ENCODE measurements around the gene ACP7. TPM values are rescaled to one million over a fixed set of nuclear protein-coding genes. Genes with fewer than 3 reads are reported as not detected.

The ACP7 gene
- total RNA-seq, 2 donors from 2014 or later, result 0.80 TPM; not detected in 1

DNA sequence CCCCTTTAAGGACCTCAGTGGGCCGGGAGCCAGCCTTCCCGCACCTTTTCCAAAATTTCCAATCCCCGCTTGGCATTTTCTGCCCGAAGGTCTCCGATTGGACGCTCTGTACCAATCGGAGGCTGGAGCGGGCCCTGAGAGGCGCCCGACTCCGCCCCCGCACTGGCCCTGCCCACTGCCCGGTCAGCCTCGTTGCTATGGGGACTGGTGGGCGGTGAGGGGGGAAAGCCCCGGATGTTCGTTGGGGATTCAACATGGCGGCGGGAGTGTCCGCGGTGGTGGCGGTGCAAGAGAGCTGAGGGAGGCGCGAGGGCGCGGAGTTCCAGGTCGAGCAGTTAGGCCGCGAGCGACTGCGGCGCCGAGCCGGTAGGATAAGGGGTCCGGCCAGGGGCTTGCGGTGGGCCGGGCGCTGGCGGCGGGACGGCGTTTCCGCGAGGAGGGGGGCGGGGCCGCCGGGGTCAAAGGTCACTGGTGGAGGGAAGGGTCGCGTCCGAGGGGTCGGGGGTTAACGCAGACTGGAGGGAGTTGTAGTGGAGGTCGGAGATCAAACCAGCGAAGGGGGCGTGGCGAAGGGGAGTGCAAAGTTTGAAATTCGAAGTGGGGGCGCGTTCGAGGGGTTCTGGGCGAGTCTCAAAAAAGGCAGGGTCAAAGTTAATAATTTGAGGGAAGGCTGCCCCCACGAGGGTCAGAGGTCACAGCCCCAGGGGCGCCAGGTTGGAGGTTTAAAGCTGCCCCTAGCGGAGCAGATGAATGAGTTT, 41.6 kb downstream of the ACP7 start, which contains the start of gene PAK4:
Gene PAK4, plus strand, starts transcription at position 233 of the 758 bp plus-strand sequence. CDS start 43,768 bp downstream, outside the sequence.
- peak; percentile 96 for TF ChIP-seq POLR2AphosphoS5 (IDR thresholded peaks at IDR 0.05)
- TF ChIP-seq, protein P1, sequence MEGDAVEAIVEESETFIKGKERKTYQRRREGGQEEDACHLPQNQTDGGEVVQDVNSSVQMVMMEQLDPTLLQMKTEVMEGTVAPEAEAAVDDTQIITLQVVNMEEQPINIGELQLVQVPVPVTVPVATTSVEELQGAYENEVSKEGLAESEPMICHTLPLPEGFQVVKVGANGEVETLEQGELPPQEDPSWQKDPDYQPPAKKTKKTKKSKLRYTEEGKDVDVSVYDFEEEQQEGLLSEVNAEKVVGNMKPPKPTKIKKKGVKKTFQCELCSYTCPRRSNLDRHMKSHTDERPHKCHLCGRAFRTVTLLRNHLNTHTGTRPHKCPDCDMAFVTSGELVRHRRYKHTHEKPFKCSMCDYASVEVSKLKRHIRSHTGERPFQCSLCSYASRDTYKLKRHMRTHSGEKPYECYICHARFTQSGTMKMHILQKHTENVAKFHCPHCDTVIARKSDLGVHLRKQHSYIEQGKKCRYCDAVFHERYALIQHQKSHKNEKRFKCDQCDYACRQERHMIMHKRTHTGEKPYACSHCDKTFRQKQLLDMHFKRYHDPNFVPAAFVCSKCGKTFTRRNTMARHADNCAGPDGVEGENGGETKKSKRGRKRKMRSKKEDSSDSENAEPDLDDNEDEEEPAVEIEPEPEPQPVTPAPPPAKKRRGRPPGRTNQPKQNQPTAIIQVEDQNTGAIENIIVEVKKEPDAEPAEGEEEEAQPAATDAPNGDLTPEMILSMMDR (IDR thresholded peaks at IDR 0.05), result peak in 1 of 4 experiments; percentile 14
- TF ChIP-seq POLR2A (IDR thresholded peaks at IDR 0.05), result peak; percentile 85
- WGBS, result under 1% methylated on average over 64 of the region's 64 CpGs
- no peaks in the 10 kb centered on the region for H3K36me3 ChIP-seq
- peak within 1 kb of the TSS; percentile 60 to 85 for H3K4me3 ChIP-seq
- DNase-seq (ENCODE audit: low spot score), result peak; percentile 97
- H3K4me1 ChIP-seq (replicated peaks), result peaks cover 34% of the 10 kb centered on the region
- H3K27ac ChIP-seq, result peak within 1 kb of the TSS; percentile 82 to 93
- no peaks in the 10 kb centered on the region for H3K9me3 ChIP-seq
- intact Hi-C loops (cut with DNase I), result loop anchor here (10.0 kb wide), 1 partner anchor 161 kb away; no protein-coding TSS in a partner anchor
- no peaks in the 10 kb centered on the region for H3K27me3 ChIP-seq (replicated peaks; ENCODE audit: insufficient read depth)

DNA sequence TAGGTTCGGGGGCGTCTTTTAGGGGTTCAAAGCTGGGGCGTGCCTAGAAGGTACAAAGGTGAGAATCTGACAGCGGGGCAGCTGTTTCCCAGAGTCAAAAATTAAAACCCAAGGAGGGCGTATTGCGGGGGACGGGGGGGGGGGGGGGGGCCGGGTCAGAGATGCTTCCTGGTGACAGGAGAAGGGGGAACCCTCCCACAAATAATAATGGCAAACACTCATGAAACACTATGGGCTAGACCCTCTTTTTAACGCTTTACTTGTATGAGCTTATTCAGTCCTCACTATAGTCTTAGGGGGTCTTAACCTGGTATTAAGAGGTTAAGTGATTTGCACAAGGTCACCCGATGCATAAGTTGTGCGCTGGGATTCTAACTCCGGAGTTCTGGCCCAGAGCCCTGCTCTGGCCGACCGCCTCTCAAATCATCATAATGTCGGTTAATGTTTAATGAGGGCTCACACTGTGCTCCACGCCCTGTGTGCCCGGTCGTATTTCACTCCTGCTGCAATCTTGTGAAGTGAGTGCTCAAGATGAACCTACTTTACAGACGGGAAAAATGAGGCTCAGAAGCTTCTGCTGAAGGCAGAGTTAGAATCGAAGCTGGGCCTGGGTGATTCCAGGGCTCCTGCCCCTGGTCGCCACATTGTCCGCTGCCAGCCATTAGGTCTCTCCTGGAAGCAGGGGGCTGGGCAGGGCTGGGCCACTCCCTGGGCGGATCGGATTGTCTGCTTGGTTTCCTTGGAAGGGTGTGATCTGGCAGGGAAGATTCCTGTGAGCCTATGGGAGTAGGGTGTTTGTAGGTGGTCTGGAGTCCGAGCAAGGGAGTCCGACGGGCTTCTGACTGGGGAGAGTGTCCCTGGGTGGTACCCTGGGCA, 42.4 kb downstream of the ACP7 start:
- Histone ChIP-seq H3K4me3 (peak overlapping the region; percentile 60 to 85), H3K4me1 (replicated peaks) (peaks cover 43% of the 10 kb centered on the region), H3K27me3 (replicated peaks; ENCODE audit: insufficient read depth) (no peaks in the 10 kb centered on the region), H3K9me3 (no peaks in the 10 kb centered on the region), H3K36me3 (no peaks in the 10 kb centered on the region), H3K27ac (peak overlapping the region; percentile 82 to 93)
- TF ChIP-seq POLR2A (IDR thresholded peaks at IDR 0.05), result no peak
- TF ChIP-seq, protein P1 (IDR thresholded peaks at IDR 0.05), result no peak
- peak; percentile 74 for TF ChIP-seq POLR2AphosphoS5 (IDR thresholded peaks at IDR 0.05)
- intact Hi-C loops (cut with DNase I), result loop anchor here (10.0 kb wide), 1 partner anchor 162 kb away; no protein-coding TSS in a partner anchor
- DNase-seq (ENCODE audit: low spot score), result peak; percentile 72
- WGBS, result 8% methylated on average over 27 of the region's 27 CpGs

DNA sequence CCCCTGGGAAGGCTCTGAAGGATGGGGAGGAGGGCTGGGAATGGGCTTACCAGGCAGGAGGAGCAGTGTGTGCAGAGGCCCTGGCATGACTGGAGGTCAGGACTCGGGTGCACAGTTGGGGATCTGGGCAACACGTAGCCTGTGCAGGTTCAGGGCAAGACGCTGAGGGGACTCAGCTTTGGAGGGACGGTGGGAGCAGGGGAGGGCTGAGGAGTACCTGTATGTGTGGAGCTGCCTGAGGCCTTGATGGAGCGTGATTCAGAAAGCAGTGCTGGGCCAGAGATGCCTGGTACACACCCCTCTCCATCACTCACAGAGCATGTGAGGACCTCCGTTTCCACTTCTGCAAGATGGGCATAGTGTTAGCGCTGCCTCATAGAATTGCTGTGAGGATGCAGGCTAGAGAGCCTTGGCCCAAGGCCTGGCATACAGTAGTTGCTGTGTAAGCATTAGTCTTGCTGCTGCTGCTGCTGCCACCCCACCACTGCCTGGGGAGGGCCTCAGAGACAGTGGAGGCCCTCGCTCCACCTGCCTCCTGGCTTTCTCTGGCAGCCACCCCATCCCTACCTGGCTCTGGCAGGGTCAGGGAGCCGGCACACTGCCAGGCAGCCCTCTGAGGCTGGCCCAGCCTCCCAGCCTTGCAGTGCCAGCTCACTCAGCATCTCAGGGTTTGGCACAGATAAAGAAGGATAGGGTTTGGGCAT, 43.8 kb downstream of the ACP7 start:
- intact Hi-C loops (cut with DNase I), result loop anchor here (10.0 kb wide), 1 partner anchor 163 kb away; no protein-coding TSS in a partner anchor
- no peaks in the 10 kb centered on the region for H3K36me3 ChIP-seq
- no peaks in the 10 kb centered on the region for H3K27me3 ChIP-seq (replicated peaks; ENCODE audit: insufficient read depth)
- 35% methylated on average over 6 of the region's 9 CpGs for WGBS
- peaks cover 57% of the 10 kb centered on the region for H3K4me1 ChIP-seq (replicated peaks)
- peak overlapping the region; percentile 82 to 93 for H3K27ac ChIP-seq
- H3K9me3 ChIP-seq, result no peaks in the 10 kb centered on the region
- peak overlapping the region in 1 of 2 donors; percentile 85 for H3K4me3 ChIP-seq
- TF ChIP-seq, protein P1 (IDR thresholded peaks at IDR 0.05), result no peak
- TF ChIP-seq POLR2A (IDR thresholded peaks at IDR 0.05), result no peak
- TF ChIP-seq POLR2AphosphoS5 (IDR thresholded peaks at IDR 0.05), result peak; percentile 37
- DNase-seq (ENCODE audit: low spot score), result peak; percentile 60

DNA sequence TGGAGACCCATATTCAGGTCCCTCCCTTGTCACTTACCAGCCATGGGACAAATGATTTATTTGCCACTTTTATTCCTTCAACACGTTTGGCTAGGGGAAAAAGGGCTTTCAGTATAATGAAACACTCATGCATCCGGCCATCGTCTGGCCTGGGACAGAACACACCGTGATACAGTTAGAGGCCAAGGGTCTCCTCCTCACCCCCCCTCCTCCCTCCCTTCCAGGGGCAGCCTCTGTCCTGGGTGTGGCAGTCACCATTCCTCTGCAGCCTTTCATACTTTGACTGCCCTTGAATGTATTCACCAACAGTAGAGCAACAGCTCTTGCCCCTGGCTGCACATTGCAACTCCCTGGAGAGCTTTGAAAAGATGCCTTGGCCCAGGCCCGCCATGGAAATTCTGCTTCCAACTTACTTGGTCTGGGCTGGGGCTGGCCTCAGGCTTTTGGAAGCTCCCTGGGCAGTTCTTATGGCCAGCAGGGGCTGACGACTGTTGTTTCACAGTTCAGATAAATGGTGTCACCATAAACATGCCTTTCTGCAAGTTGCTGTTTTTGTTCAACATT, 44.4 kb downstream of the ACP7 start:
- no peaks in the 10 kb centered on the region for H3K9me3 ChIP-seq
- no peaks in the 10 kb centered on the region for H3K36me3 ChIP-seq
- peak overlapping the region in 1 of 2 donors; percentile 93 for H3K27ac ChIP-seq
- intact Hi-C loops (cut with DNase I), result loop anchor here (10.0 kb wide), 1 partner anchor 164 kb away; no protein-coding TSS in a partner anchor
- H3K4me3 ChIP-seq, result no peak overlapping the region
- 12% methylated on average over 6 of the region's 6 CpGs for WGBS
- no peaks in the 10 kb centered on the region for H3K27me3 ChIP-seq (replicated peaks; ENCODE audit: insufficient read depth)
- no peak for DNase-seq (ENCODE audit: low spot score)
- peaks cover 63% of the 10 kb centered on the region for H3K4me1 ChIP-seq (replicated peaks)
- TF ChIP-seq POLR2AphosphoS5 (IDR thresholded peaks at IDR 0.05) (no peak), POLR2A (IDR thresholded peaks at IDR 0.05) (no peak)
- TF ChIP-seq, protein P1 (IDR thresholded peaks at IDR 0.05), result no peak

Data from prostate gland (tissue), 2 donors.